HepG2 (cell line): ENCODE measurements around the gene EIF6. TPM values are rescaled to one million over a fixed set of nuclear protein-coding genes. Genes with fewer than 3 reads are reported as not detected.
A peak's percentile ranks its signal among the peaks of the same experiment; 100 is the strongest.

Source experiments
- ATF7-NPFF ChIP-seq: sonication (generic); formaldehyde crosslinking; IDR thresholded peaks from 2 replicates; pipeline ENCODE4 v1.8.1; 2023; ENCODE audit warnings: mild to moderate bottlenecking, low read depth, missing genetic modification reagents, moderate library complexity
- GATAD2A ChIP-seq: IDR thresholded peaks from 2 replicates; pipeline ENCODE4 v1.6.1; 2016
- RFX1 ChIP-seq: fragments of 450-650 bp; IDR thresholded peaks from 2 replicates; pipeline ENCODE4 v1.6.1; 2017
- ZC3H13 ChIP-seq: sonication (generic); formaldehyde crosslinking; IDR thresholded peaks from 2 replicates; pipeline ENCODE4 v1.8.1; 2023; ENCODE audit warnings: mild to moderate bottlenecking, missing genetic modification reagents, moderate library complexity
- ZNF503 ChIP-seq: sonication (generic); formaldehyde crosslinking; IDR thresholded peaks from 2 replicates; pipeline ENCODE4 v1.4.0; 2020; ENCODE audit warnings: missing genetic modification reagents
- ZNF616 ChIP-seq: sonication (generic); formaldehyde crosslinking; IDR thresholded peaks from 2 replicates; pipeline ENCODE4 v1.5.0; 2020; ENCODE audit warnings: low read depth, mild to moderate bottlenecking, missing genetic modification reagents
- ZNF800 ChIP-seq: sonication (generic); formaldehyde crosslinking; IDR thresholded peaks from 2 replicates; pipeline ENCODE4 v1.4.0; 2020; ENCODE audit warnings: missing genetic modification reagents
- ZSCAN30 ChIP-seq: sonication (generic); formaldehyde crosslinking; IDR thresholded peaks from 2 replicates; pipeline ENCODE4 v1.5.0; 2020; ENCODE audit warnings: mild to moderate bottlenecking, missing genetic modification reagents
- polyA plus RNA-seq, 8 experiments: library from polyadenylated mRNA; depleted of rRNA in 3 of 8; stranded (reverse) in 7 of 8; unstranded in 1 of 8; fragments of >200 nt; fragmentation: Illumina TruSeq in 4 of 8; extraction: Trizol in 4 of 8; gene quantifications; 2 replicates each; pipeline versions ENCODE4 v1.2.1 to v1.2.3, GENCODE V29; 2011 to 2016; ENCODE audit warnings: low read depth in 4 of 8, missing spikeins in 1 of 8, mixed read lengths in 1 of 8; ENCODE audit not compliant: insufficient read depth in 1 of 8
- total RNA-seq, 5 experiments: library from RNA; depleted of rRNA; stranded (reverse); fragments of >200 nt; fragmentation: Illumina TruSeq; extraction: Trizol; gene quantifications; 2 replicates each; pipeline ENCODE4 v1.2.3, GENCODE V29; 2016; ENCODE audit warnings: low read depth in 1 of 5
- TF ChIP-seq, protein P1 (sequence below): sonication (generic); formaldehyde crosslinking; conservative IDR thresholded peaks from 2 replicates; pipeline ENCODE4 v1.4.0; 2020; ENCODE audit warnings: mild to moderate bottlenecking, missing genetic modification reagents, moderate library complexity
- TF ChIP-seq, protein P2 (sequence below): sonication (generic); formaldehyde crosslinking; IDR thresholded peaks from 2 replicates; pipeline ENCODE4 v1.5.0; 2020; ENCODE audit warnings: mild to moderate bottlenecking, missing genetic modification reagents, borderline replicate concordance
- TF ChIP-seq, protein P3 (sequence below): sonication (generic); formaldehyde crosslinking; IDR thresholded peaks from 2 replicates; pipeline ENCODE4 v1.4.0; 2020; ENCODE audit warnings: mild to moderate bottlenecking, missing genetic modification reagents, borderline replicate concordance
- TF ChIP-seq, protein P4 (sequence below): IDR thresholded peaks from 2 replicates; pipeline ENCODE4 v1.6.1; 2016; ENCODE audit warnings: missing genetic modification reagents, missing compliant biosample characterization

EIF6 gene
- total and polyA plus RNA-seq, 2 of the 13 experiments (the other 11 are each of a cell fraction or from before 2014, with no cell fraction given), result 462 to 466 TPM

DNA sequence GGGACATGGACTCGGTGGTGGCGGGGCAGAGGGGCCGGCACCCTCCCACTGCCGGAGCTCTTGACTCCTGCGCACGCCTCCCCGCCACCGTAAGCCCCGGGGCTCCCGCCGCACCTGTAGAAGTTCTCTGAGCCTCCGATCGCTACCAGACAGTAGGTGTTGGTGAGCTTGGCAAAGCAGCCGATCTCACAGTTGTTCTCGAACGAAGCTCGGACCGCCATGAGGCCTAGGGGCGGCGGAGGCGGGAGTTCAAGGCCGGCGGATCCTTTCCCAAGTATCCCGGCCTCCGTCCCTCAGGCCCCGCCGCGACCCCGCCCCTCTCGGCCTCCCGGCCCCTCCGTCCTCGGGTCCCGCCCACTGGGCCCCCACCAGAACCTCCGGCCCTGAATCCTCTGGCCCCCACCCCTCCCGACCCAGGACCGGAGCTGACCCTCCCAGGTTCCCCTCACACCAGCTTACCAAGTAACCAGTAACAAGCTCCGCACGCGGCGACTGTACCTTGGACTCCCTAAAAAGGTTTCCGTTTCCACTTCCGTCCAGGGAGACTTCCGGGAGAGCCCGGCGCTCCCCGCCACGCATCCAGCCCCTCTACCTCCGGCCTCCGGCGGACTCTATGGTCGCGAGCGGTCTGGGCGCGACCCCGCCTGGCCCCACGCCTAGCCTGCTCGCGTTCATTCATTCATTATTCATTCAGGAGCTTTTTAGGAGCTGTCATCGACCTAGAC is at the start of gene EIF6 (continued):
- TF ChIP-seq, protein P1, sequence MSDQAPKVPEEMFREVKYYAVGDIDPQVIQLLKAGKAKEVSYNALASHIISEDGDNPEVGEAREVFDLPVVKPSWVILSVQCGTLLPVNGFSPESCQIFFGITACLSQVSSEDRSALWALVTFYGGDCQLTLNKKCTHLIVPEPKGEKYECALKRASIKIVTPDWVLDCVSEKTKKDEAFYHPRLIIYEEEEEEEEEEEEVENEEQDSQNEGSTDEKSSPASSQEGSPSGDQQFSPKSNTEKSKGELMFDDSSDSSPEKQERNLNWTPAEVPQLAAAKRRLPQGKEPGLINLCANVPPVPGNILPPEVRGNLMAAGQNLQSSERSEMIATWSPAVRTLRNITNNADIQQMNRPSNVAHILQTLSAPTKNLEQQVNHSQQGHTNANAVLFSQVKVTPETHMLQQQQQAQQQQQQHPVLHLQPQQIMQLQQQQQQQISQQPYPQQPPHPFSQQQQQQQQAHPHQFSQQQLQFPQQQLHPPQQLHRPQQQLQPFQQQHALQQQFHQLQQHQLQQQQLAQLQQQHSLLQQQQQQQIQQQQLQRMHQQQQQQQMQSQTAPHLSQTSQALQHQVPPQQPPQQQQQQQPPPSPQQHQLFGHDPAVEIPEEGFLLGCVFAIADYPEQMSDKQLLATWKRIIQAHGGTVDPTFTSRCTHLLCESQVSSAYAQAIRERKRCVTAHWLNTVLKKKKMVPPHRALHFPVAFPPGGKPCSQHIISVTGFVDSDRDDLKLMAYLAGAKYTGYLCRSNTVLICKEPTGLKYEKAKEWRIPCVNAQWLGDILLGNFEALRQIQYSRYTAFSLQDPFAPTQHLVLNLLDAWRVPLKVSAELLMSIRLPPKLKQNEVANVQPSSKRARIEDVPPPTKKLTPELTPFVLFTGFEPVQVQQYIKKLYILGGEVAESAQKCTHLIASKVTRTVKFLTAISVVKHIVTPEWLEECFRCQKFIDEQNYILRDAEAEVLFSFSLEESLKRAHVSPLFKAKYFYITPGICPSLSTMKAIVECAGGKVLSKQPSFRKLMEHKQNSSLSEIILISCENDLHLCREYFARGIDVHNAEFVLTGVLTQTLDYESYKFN (CRISPR knock-in tag), result peak; percentile 93
- peak; percentile 92 for TF ChIP-seq ATF7-NPFF (CRISPR knock-in tag)
- TF ChIP-seq ZNF616 (CRISPR knock-in tag), result peak; percentile 59; the same call in 1 of the 2 replicates
- TF ChIP-seq, protein P2, sequence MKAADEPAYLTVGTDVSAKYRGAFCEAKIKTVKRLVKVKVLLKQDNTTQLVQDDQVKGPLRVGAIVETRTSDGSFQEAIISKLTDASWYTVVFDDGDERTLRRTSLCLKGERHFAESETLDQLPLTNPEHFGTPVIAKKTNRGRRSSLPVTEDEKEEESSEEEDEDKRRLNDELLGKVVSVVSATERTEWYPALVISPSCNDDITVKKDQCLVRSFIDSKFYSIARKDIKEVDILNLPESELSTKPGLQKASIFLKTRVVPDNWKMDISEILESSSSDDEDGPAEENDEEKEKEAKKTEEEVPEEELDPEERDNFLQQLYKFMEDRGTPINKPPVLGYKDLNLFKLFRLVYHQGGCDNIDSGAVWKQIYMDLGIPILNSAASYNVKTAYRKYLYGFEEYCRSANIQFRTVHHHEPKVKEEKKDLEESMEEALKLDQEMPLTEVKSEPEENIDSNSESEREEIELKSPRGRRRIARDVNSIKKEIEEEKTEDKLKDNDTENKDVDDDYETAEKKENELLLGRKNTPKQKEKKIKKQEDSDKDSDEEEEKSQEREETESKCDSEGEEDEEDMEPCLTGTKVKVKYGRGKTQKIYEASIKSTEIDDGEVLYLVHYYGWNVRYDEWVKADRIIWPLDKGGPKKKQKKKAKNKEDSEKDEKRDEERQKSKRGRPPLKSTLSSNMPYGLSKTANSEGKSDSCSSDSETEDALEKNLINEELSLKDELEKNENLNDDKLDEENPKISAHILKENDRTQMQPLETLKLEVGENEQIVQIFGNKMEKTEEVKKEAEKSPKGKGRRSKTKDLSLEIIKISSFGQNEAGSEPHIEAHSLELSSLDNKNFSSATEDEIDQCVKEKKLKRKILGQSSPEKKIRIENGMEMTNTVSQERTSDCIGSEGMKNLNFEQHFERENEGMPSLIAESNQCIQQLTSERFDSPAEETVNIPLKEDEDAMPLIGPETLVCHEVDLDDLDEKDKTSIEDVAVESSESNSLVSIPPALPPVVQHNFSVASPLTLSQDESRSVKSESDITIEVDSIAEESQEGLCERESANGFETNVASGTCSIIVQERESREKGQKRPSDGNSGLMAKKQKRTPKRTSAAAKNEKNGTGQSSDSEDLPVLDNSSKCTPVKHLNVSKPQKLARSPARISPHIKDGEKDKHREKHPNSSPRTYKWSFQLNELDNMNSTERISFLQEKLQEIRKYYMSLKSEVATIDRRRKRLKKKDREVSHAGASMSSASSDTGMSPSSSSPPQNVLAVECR (CRISPR knock-in tag), result peak; percentile 97
- no peak for TF ChIP-seq ZNF503
- TF ChIP-seq, protein P3, sequence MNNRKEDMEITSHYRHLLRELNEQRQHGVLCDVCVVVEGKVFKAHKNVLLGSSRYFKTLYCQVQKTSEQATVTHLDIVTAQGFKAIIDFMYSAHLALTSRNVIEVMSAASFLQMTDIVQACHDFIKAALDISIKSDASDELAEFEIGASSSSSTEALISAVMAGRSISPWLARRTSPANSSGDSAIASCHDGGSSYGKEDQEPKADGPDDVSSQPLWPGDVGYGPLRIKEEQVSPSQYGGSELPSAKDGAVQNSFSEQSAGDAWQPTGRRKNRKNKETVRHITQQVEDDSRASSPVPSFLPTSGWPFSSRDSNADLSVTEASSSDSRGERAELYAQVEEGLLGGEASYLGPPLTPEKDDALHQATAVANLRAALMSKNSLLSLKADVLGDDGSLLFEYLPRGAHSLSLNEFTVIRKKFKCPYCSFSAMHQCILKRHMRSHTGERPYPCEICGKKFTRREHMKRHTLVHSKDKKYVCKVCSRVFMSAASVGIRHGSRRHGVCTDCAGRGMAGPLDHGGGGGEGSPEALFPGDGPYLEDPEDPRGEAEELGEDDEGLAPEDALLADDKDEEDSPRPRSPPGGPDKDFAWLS (CRISPR knock-in tag), result no peak
- TF ChIP-seq ZNF800, result peak; percentile 63; the same call in 1 of the 2 replicates
- peak; percentile 33; the same call in 1 of the 2 replicates for TF ChIP-seq ZC3H13 (CRISPR knock-in tag)
- TF ChIP-seq GATAD2A (CRISPR knock-in tag), result peak; percentile 62; the same call in 1 of the 2 replicates
- TF ChIP-seq RFX1, result no peak
- TF ChIP-seq, protein P4, sequence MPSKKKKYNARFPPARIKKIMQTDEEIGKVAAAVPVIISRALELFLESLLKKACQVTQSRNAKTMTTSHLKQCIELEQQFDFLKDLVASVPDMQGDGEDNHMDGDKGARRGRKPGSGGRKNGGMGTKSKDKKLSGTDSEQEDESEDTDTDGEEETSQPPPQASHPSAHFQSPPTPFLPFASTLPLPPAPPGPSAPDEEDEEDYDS (CRISPR knock-in tag), result peak; percentile 89
- peak; percentile 69 for TF ChIP-seq ZSCAN30 (CRISPR knock-in tag)
